Uterus (tissue), 4 donors: ENCODE measurements around the gene KRTAP3-3. TPM values are rescaled to one million over a fixed set of nuclear protein-coding genes. Genes with fewer than 3 reads are reported as not detected.

Experiments used
- DNase-seq, 2 donors: peaks; one replicate each; pipeline ENCODE4 v3.0.0-alpha.2; 2019 to 2020
- H3K27ac ChIP-seq, 2 donors: fragments of 200-600 bp; sonication (generic); 1 replicate in 1 of 2; 2 replicates in 1 of 2; pipeline ENCODE4 v1.5.1; 2016 to 2018
- H3K27me3 ChIP-seq, 2 donors: fragments of 200-600 bp; sonication (generic); one replicate each; pipeline ENCODE4 v1.5.1; 2018 to 2019; ENCODE audit warnings: control low read depth in 1 of 2
- H3K36me3 ChIP-seq, 2 donors: fragments of 200-600 bp; sonication (generic); one replicate each; pipeline ENCODE4 v1.5.1; 2019; ENCODE audit warnings: control low read depth in 1 of 2
- H3K4me1 ChIP-seq, 2 donors: fragments of 200-600 bp; sonication (generic); one replicate each; pipeline ENCODE4 v1.5.1; 2018 to 2019; ENCODE audit warnings: control low read depth in 1 of 2
- H3K4me3 ChIP-seq, 2 donors: fragments of 200-600 bp; sonication (generic); 1 replicate in 1 of 2; 2 replicates in 1 of 2; pipeline ENCODE4 v1.5.1; 2018 to 2019; ENCODE audit warnings: mild to moderate bottlenecking in 1 of 2
- H3K9me3 ChIP-seq, 2 donors: fragments of 200-600 bp; sonication (generic); one replicate each; pipeline ENCODE4 v1.5.1; 2019; ENCODE audit warnings: control low read depth in 1 of 2
- POLR2A ChIP-seq, 2 donors: fragments of 450-650 bp; IDR thresholded peaks; one replicate each; pipeline ENCODE4 v1.6.1; 2016; ENCODE audit warnings: antibody characterized with exemption in 2 of 2, mild to moderate bottlenecking in 1 of 2, moderate library complexity in 1 of 2
- intact Hi-C: fragments of 100-400 bp; cut with DNase I; formaldehyde crosslinking; loops from one replicate; pipeline ENCODE4 v1.15.1; 2023; ENCODE audit warnings: low total_unique reads
- total RNA-seq, 4 donors: library from RNA; depleted of rRNA in 3 of 4; stranded (reverse); fragments of >200 nt in 3 of 4; gene quantifications; one replicate each; pipeline versions ENCODE4 v1.1.0 to v1.2.4, GENCODE V29; 2014 to 2023
- TF ChIP-seq, protein P1 (sequence below), 4 experiments: fragments of 200-600 bp in 2 of 4; fragments of 450-650 bp in 2 of 4; sonication (generic) in 2 of 4; IDR thresholded peaks; one replicate each; pipeline ENCODE4 v1.5.1; 2016 to 2019; ENCODE audit warnings: antibody characterized with exemption in 4 of 4, mild to moderate bottlenecking in 2 of 4, moderate library complexity in 1 of 4
- donor health status: DM: yes; HTN: yes; CAD: no.

The KRTAP3-3 gene
- total RNA-seq, 4 donors from 2014 or later, result not detected

- H3K9me3 ChIP-seq, result no peaks in the 10 kb centered on the region
- no peak for DNase-seq
- H3K36me3 ChIP-seq, result no peaks in the 10 kb centered on the region
- H3K27ac ChIP-seq, result no peak overlapping the region
- intact Hi-C loops, result no loop called here
- TF ChIP-seq, protein P1, sequence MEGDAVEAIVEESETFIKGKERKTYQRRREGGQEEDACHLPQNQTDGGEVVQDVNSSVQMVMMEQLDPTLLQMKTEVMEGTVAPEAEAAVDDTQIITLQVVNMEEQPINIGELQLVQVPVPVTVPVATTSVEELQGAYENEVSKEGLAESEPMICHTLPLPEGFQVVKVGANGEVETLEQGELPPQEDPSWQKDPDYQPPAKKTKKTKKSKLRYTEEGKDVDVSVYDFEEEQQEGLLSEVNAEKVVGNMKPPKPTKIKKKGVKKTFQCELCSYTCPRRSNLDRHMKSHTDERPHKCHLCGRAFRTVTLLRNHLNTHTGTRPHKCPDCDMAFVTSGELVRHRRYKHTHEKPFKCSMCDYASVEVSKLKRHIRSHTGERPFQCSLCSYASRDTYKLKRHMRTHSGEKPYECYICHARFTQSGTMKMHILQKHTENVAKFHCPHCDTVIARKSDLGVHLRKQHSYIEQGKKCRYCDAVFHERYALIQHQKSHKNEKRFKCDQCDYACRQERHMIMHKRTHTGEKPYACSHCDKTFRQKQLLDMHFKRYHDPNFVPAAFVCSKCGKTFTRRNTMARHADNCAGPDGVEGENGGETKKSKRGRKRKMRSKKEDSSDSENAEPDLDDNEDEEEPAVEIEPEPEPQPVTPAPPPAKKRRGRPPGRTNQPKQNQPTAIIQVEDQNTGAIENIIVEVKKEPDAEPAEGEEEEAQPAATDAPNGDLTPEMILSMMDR (IDR thresholded peaks at IDR 0.05), result no peak
- no peak for TF ChIP-seq POLR2A (IDR thresholded peaks at IDR 0.05)
- no peaks in the 10 kb centered on the region for H3K4me1 ChIP-seq
- H3K4me3 ChIP-seq, result no peak overlapping the region
- no peaks in the 10 kb centered on the region for H3K27me3 ChIP-seq
Observed at GRCh38 chr17:40995116-40995515, 1.2 kb upstream of the KRTAP3-3 start.

GRCh38 chr17:40993084-40993483 is 880 bp downstream of the KRTAP3-3 start:
- Histone ChIP-seq H3K9me3 (no peaks in the 10 kb centered on the region), H3K4me1 (no peaks in the 10 kb centered on the region), H3K27ac (no peak overlapping the region), H3K4me3 (no peak overlapping the region), H3K36me3 (no peaks in the 10 kb centered on the region), H3K27me3 (no peaks in the 10 kb centered on the region)
- intact Hi-C loops, result no loop called here
- TF ChIP-seq POLR2A (IDR thresholded peaks at IDR 0.05), result no peak
- TF ChIP-seq, protein P1 (IDR thresholded peaks at IDR 0.05), result no peak
- DNase-seq, result no peak

GRCh38 chr17:40992666-40993065 is 1.3 kb downstream of the KRTAP3-3 start:
- no peak for DNase-seq
- intact Hi-C loops, result no loop called here

GRCh38 chr17:40986920-40987319 is 7.0 kb downstream of the KRTAP3-3 start:
- no peak for TF ChIP-seq POLR2A (IDR thresholded peaks at IDR 0.05)
- TF ChIP-seq, protein P1 (IDR thresholded peaks at IDR 0.05), result no peak
- DNase-seq, result no peak
- H3K4me1 ChIP-seq, result no peaks in the 10 kb centered on the region
- H3K4me3 ChIP-seq, result no peak overlapping the region
- no peaks in the 10 kb centered on the region for H3K36me3 ChIP-seq
- no peak overlapping the region for H3K27ac ChIP-seq
- H3K9me3 ChIP-seq, result no peaks in the 10 kb centered on the region
- intact Hi-C loops, result no loop called here
- H3K27me3 ChIP-seq, result no peaks in the 10 kb centered on the region

More at GRCh38 chr17:40992666-40993065, 1.3 kb downstream of the KRTAP3-3 start:
- H3K9me3 ChIP-seq, result no peaks in the 10 kb centered on the region
- no peak overlapping the region for H3K27ac ChIP-seq
- H3K4me1 ChIP-seq, result no peaks in the 10 kb centered on the region
- H3K4me3 ChIP-seq, result no peak overlapping the region
- TF ChIP-seq POLR2A (IDR thresholded peaks at IDR 0.05), result no peak
- TF ChIP-seq, protein P1 (IDR thresholded peaks at IDR 0.05), result no peak
- no peaks in the 10 kb centered on the region for H3K27me3 ChIP-seq
- no peaks in the 10 kb centered on the region for H3K36me3 ChIP-seq

- H3K9me3 ChIP-seq, result no peaks in the 10 kb centered on the region
- H3K4me3 ChIP-seq, result no peak within 1 kb of the TSS
- H3K27ac ChIP-seq, result no peak within 1 kb of the TSS
- no peaks in the 10 kb centered on the region for H3K36me3 ChIP-seq
- TF ChIP-seq, protein P1 (IDR thresholded peaks at IDR 0.05), result no peak
- TF ChIP-seq POLR2A (IDR thresholded peaks at IDR 0.05), result no peak
- H3K4me1 ChIP-seq, result no peaks in the 10 kb centered on the region
- no peaks in the 10 kb centered on the region for H3K27me3 ChIP-seq
- intact Hi-C loops, result no loop called here
- no peak for DNase-seq
Observed at GRCh38 chr17:40984226-40984625, 9.7 kb downstream of the KRTAP3-3 start, which contains the start of gene KRT40. TSS of gene KRT40 (minus strand) at chr17:40984326. CDS start at chr17:40984273, 53 bp downstream.
